Measurements from ENCODE around the gene LPP. TPM values are rescaled to one million over a fixed set of nuclear protein-coding genes. Genes with fewer than 3 reads are reported as not detected.

Gene LPP
- total RNA-seq, 1 experiment from 2014 or later: 12.6 TPM

DNA sequence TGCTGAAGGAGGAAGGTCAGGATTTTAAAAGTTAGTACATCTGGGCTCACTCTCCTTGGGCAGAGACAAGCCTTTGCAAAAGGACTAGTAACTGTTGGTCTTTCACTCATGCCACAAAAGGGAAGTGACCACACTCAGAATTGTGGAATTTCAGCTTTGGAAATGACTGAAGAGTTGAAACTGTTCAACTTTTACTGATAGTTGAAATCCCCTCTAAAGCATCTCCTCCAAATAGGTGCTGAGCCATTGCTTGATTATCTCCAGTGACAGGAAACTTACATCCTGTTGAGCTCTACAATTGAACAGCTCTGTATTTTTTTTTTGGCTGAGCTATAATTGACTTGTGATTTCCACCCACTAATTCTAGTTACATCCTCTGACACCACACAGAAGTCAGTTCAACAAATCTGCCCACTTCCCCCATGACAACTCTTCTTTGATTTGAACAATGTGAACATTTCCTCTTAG lies 763.0 kb downstream of the LPP start:
- in situ Hi-C loops (cut with HindIII; ENCODE audit: low sequenced_read_pairs): no loop called here

DNA sequence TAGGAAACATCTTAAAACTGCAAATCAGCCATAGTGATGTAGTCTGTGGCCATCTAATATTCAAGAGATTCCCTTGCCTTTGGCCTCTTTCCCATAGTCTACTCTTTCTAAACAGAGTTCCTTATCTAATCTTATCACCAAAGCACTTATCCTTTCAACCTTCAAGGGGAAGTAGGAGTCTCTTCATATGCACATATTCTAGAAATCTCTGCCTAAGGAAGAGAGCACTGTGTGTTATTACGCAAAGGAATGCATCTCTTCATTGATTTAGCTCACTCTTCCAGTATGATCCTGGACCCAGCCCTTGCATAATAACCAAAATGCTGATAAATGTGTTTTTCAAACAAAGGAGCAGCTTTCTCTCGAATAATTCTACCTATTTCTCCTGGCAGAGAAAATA lies 764.1 kb downstream of the LPP start:
- DNase-seq (ENCODE audit: low spot score): no peak
- in situ Hi-C loops (cut with HindIII; ENCODE audit: low sequenced_read_pairs): no loop called here

More for the DNA sequence above, 763.0 kb downstream of the LPP start:
- no peak for DNase-seq (ENCODE audit: low spot score)

- DNase-seq (ENCODE audit: low spot score): no peak
- in situ Hi-C loops (cut with HindIII; ENCODE audit: low sequenced_read_pairs): no loop called here
These were observed 769.7 kb downstream of the LPP start for GRCh38 chr3:188923671-188924070.

DNA sequence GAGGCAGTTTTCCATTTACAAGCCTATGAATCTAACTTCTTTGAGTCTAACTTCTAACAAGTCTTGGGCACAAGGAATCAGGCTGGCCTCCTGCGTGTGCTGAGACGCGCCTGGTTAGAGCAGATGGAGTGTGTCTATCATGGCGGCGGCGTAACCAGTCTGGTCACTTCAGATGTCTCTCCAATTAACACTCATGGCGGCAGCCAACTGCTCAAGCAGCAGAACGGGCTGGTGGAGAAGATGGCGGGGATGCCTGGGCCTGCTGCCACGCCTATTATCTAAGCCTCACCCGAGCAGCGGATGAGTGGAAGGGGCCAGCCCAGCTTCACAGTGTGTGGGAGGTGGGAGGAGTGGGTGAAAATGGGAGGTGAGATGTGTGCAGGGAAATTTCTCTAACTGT lies 771.4 kb downstream of the LPP start:
- in situ Hi-C loops (cut with HindIII; ENCODE audit: low sequenced_read_pairs): no loop called here
- DNase-seq (ENCODE audit: low spot score): peak; percentile 27

DNA sequence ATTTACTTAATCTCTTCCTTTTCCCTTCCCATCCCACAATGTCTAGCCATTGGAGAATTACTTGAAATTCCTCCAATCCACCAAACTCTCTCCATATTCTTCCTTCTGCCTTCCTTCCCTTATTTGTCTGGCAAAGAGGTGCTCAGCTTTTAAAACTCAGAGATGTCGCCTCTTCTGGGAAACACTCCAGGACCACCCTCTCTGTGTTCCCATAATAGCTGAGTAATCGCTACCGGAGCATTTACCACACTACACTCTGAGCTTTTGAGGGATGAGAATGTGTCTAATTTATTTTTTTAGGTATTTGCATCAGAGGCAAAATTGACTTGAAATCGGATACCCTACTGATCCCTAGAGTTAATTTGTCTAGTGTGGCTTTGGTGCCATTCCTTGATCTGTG lies 772.2 kb downstream of the LPP start:
- in situ Hi-C loops (cut with HindIII; ENCODE audit: low sequenced_read_pairs): no loop called here
- no peak for DNase-seq (ENCODE audit: low spot score)

DNA sequence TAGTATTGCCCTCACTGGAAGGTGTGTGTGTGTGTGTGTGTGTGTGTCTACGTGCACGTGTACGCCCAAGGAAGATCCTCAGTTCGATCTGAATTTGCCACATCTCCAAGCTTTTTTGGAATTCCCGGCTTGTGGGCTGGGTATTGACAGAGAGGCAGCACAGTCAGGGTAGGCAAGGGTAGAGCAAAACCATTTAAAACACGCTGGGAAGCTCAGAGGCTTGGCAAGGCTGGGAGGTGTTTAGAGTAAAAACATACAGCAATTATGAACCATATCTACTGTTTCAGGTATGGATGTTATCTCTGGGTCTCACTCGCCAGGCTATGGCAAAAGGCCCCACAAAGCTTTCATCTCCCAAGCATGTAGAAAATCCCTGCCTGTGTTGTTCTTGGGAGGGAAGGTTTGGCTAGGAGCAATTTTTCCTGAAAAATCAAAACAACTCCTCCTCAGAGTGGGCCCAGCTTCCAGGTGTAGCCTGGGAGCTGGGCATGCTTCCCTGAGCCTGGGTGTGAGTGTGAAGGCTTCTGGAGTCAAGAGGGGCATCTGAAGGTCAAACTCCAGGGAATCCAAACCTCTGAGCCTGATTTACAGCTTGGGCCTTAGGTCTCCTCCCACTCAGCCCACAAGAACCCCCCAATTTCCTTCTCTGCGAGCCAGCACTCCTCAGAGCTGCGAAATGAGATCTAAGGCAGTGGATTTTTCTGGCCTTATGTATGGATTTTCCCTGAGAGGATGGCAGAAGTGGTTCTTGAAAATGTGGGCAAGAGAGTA lies 773.0 kb downstream of the LPP start:
- in situ Hi-C loops (cut with HindIII; ENCODE audit: low sequenced_read_pairs): no loop called here
- no peak for DNase-seq (ENCODE audit: low spot score)

DNA sequence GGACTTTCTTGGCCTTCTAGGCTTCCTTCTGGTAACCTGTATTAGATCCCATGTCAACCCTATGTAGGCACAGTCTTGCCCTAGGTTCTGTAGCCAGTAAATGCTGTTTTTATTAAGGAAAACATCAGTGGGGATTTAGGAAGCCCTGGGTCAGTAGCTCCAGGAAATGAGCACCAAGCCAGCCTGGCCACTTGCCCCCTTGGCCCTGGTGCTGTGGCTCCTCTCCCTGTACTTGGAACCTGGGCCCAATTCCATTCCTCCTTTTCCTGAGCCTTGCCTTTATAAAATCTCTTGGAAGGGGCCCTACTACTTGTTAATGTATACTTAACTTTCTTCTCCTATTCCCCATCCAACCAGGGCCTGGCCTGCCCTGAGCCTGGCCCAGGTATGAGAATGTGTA lies 774.0 kb downstream of the LPP start:
- in situ Hi-C loops (cut with HindIII; ENCODE audit: low sequenced_read_pairs): no loop called here
- peak; percentile 44 for DNase-seq (ENCODE audit: low spot score)

GRCh38 chr3:188929137-188929536 lies 775.2 kb downstream of the LPP start:
- DNase-seq (ENCODE audit: low spot score): peak; percentile 80
- in situ Hi-C loops (cut with HindIII; ENCODE audit: low sequenced_read_pairs): no loop called here

GRCh38 chr3:188931036-188931435 lies 777.1 kb downstream of the LPP start:
- in situ Hi-C loops (cut with HindIII; ENCODE audit: low sequenced_read_pairs): no loop called here
- DNase-seq (ENCODE audit: low spot score): no peak

DNA sequence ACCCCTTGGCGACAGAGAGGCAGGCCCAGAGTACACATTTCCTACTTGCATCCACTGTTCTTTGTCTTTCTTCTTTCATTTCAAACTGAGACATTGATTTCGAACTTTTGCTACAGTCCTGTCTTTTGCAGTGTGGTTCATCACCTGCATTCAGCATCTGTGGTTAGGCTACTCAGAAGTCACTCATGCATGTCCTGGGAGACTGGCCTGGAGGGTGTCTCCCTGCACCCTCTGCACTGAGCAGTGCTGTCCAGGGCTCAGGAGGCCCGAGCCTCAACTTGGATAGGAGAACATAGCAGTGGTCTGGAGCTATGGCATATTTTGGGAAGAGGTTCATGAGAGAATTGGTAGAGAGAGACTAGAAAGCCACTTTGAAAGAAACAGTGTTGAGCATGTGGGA lies 777.6 kb downstream of the LPP start:
- no peak for DNase-seq (ENCODE audit: low spot score)
- in situ Hi-C loops (cut with HindIII; ENCODE audit: low sequenced_read_pairs): no loop called here

DNA sequence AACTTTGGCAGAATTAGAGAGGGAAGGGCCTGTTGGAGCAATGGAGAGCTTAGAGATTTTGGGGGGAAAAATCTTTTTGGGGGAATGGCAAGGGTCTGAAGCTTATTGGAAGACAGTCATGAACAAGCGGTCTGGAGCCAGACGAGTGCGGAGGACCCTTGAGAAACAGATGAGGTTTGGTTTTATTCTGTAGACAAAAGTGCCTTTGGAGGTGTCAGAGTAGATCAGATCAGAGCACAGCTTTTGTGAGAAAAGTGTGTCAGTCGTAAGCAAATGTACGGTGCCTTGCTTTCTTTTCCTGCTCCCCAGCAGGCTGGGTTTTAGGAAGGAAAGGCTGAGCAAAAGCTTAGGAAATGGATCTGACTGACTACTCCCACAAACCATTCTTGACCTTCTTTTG lies 781.0 kb downstream of the LPP start:
- in situ Hi-C loops (cut with HindIII; ENCODE audit: low sequenced_read_pairs): no loop called here
- no peak for DNase-seq (ENCODE audit: low spot score)

DNA sequence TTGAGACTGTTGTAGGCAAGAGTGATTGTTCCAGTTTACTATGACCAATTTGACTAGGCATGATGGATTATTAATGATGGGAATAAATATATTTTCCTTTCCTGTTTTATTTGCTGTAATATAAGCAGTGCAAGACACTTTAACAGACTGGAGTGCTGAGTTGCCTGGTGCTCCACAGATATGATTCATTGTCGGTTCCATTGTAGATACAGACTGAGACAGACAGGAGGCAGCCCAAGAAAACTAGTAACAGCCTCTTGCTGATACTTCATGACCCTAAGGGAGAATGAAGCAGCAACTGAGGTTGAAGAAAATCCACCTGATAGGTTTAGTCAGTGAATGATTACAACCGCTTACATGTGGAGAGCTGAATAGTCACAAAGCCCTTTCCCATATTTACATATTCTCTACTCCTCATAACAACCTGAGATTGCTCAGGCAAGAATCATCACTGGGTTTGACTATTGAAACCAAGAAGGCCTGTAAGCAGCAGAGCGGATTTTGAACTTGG lies 782.7 kb downstream of the LPP start:
- no peak for DNase-seq (ENCODE audit: low spot score)
- in situ Hi-C loops (cut with HindIII; ENCODE audit: low sequenced_read_pairs): no loop called here

GRCh38 chr3:188937389-188937788 lies 783.4 kb downstream of the LPP start:
- DNase-seq (ENCODE audit: low spot score): no peak
- in situ Hi-C loops (cut with HindIII; ENCODE audit: low sequenced_read_pairs): no loop called here

GRCh38 chr3:188938999-188939398 lies 785.0 kb downstream of the LPP start:
- in situ Hi-C loops (cut with HindIII; ENCODE audit: low sequenced_read_pairs): no loop called here
- DNase-seq (ENCODE audit: low spot score): no peak

- in situ Hi-C loops (cut with HindIII; ENCODE audit: low sequenced_read_pairs): no loop called here
- no peak for DNase-seq (ENCODE audit: low spot score)
These were observed 786.0 kb downstream of the LPP start for GRCh38 chr3:188939814-188940572.

Data from G401 (cell line).